Smooth muscle cell (in vitro differentiated cells): ENCODE data around the gene EIF2D. TPM values are rescaled to one million over a fixed set of nuclear protein-coding genes. Genes with fewer than 3 reads are reported as not detected.

Source experiments
- DNase-seq: peaks from one replicate; lab custom pipeline; 2025; ENCODE audit not compliant: unreplicated experiment; lab: John Stamatoyannopoulos, UW
- H2AFZ ChIP-seq: fragments of 200-600 bp; sonication (generic); 2 replicates; pipeline ENCODE4 v1.6.0; 2016; ENCODE audit warnings: antibody characterized with exemption, low read depth, mild to moderate bottlenecking
- H3F3A ChIP-seq: fragments of 200-600 bp; sonication (generic); 2 replicates; pipeline ENCODE4 v1.6.0; 2017; ENCODE audit warnings: antibody characterized with exemption, low read depth
- H3K27ac ChIP-seq: fragments of 200-600 bp; sonication (generic); 2 replicates; pipeline ENCODE4 v1.5.1; 2016; ENCODE audit warnings: low read depth, mild to moderate bottlenecking
- H3K27me3 ChIP-seq: fragments of 200-600 bp; sonication (generic); 2 replicates; pipeline ENCODE4 v1.6.1; 2016; ENCODE audit warnings: low read depth, mild to moderate bottlenecking
- H3K36me3 ChIP-seq: fragments of 200-600 bp; sonication (generic); 2 replicates; pipeline ENCODE4 v1.5.1; 2016; ENCODE audit warnings: low read depth
- H3K4me1 ChIP-seq: fragments of 200-600 bp; sonication (generic); 2 replicates; pipeline ENCODE4 v1.5.1; 2016; ENCODE audit warnings: low read depth
- H3K4me2 ChIP-seq: fragments of 200-600 bp; sonication (generic); 2 replicates; pipeline ENCODE4 v1.6.0; 2016; ENCODE audit warnings: mild to moderate bottlenecking
- H3K4me3 ChIP-seq: fragments of 200-600 bp; sonication (generic); 2 replicates; pipeline ENCODE4 v1.5.1; 2016; ENCODE audit warnings: mild to moderate bottlenecking
- H3K79me2 ChIP-seq: fragments of 200-600 bp; sonication (generic); 2 replicates; pipeline ENCODE4 v1.6.0; 2016; ENCODE audit warnings: low read depth, mild to moderate bottlenecking
- H3K9ac ChIP-seq: fragments of 200-600 bp; sonication (generic); 2 replicates; pipeline ENCODE4 v1.6.0; 2016; ENCODE audit warnings: low read depth
- H3K9me3 ChIP-seq: fragments of 200-600 bp; sonication (generic); replicated peaks from 2 replicates; pipeline ENCODE4 v1.5.1; 2016; ENCODE audit warnings: low read depth
- H4K20me1 ChIP-seq: fragments of 200-600 bp; sonication (generic); 2 replicates; pipeline ENCODE4 v1.6.0; 2016; ENCODE audit warnings: low read depth
- WGBS: methylation state at CpG from one replicate; pipeline ENCODE4 v1.1.7; 2016; ENCODE audit warnings: low lambda C conversion rate; 5-methylcytosine and 5-hydroxymethylcytosine counted together
- polyA plus RNA-seq: library from polyadenylated mRNA; unstranded; fragments of >200 nt; fragmentation: Nextera tagmentation; extraction: Ambion mirVana; gene quantifications from 2 replicates; pipeline ENCODE4 v1.2.1, GENCODE V29; 2016
- total RNA-seq: library from RNA; depleted of rRNA; stranded (reverse); fragments of >200 nt; gene quantifications from 2 replicates; pipeline ENCODE4 v1.2.3, GENCODE V29; 2014
- TF ChIP-seq, protein P1 (sequence below): fragments of 200-600 bp; sonication (generic); IDR thresholded peaks from 2 replicates; pipeline ENCODE4 v1.5.1; 2017; ENCODE audit warnings: borderline replicate concordance, mild to moderate bottlenecking, antibody characterized with exemption; ENCODE audit not compliant: insufficient read depth, poor library complexity, severe bottlenecking

EIF2D gene
- total and polyA plus RNA-seq, 2 experiments from 2014 or later = 22.8 to 28.9 TPM

DNA sequence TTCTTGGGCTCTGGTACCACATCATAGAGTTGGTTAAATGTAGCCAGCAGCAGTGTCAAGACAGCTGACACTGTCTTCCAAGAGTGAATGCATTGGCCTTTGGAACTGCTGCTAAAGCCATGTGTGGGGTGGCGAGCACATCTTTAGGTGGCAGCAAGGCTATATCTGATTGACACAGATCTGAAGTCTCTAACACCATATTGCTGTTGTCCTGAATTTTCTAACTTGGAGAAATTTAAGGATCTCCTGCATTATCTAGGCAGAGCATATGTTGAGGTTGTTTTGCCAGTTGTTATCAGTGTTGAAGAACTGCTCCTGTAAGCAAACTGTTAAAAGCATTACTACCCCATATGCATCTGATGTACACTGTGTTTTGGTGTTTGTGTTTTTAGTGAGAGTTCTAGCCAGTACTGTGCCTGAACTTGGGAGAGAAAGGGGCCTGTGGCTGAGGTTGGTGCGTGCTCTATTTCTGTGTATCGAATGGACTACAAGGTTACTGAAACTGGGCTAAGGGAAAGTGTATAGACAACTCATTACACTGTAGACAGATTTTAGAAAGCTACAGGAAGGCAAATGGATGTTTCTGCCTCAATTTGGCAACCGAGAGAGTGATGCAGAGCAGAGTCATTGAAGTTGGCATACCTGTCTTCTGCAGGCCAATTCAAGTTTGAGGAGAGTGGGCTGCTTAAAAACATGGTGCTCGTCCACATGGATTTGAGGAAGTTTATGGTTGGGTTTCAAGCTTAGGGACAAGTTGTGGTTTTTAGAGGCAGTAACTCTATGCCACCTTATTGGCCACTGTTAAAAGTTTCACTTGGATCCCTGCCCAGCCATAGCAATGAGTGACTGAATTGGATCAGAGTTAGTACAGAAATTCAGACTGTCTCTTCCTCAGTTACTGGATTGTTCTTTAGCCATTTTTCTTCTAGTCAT lies 40.0 kb upstream of the EIF2D start:
- Histone ChIP-seq H3K4me1 (no peaks in the 10 kb centered on the region), H4K20me1 (no peaks in the 10 kb centered on the region)

DNA sequence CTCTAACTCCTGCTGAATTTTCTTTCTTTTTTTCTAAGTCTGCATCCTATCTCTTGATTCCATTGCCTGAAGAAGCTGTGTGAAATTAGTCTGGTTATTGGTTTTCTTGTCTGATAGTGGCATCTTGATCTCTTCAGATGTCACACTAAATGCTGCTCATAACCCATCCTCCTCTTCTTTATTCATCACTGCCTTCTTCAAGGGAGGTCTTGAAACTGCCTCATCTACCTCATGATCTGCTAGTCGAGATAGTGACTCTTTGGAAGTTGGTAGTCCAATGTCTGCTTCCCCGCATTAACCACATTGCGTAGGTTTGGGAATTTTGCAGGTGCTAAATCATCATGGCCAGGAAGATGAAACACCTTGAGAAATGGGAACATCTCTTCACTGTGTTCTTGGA lies 38.7 kb upstream of the EIF2D start:
- H2AFZ ChIP-seq = no peak overlapping the region
- no peaks in the 10 kb centered on the region for H3F3A ChIP-seq
- H3K79me2 ChIP-seq = no peaks in the 10 kb centered on the region
- no peaks in the 10 kb centered on the region for H3K4me1 ChIP-seq
- DNase-seq = no peak
- H4K20me1 ChIP-seq = no peaks in the 10 kb centered on the region
- no peak overlapping the region for H3K4me3 ChIP-seq
- TF ChIP-seq, protein P1, sequence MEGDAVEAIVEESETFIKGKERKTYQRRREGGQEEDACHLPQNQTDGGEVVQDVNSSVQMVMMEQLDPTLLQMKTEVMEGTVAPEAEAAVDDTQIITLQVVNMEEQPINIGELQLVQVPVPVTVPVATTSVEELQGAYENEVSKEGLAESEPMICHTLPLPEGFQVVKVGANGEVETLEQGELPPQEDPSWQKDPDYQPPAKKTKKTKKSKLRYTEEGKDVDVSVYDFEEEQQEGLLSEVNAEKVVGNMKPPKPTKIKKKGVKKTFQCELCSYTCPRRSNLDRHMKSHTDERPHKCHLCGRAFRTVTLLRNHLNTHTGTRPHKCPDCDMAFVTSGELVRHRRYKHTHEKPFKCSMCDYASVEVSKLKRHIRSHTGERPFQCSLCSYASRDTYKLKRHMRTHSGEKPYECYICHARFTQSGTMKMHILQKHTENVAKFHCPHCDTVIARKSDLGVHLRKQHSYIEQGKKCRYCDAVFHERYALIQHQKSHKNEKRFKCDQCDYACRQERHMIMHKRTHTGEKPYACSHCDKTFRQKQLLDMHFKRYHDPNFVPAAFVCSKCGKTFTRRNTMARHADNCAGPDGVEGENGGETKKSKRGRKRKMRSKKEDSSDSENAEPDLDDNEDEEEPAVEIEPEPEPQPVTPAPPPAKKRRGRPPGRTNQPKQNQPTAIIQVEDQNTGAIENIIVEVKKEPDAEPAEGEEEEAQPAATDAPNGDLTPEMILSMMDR = no peak
- H3K36me3 ChIP-seq = peaks cover 9% of the 10 kb centered on the region
- no peaks in the 10 kb centered on the region for H3K27me3 ChIP-seq
- no peak overlapping the region for H3K9ac ChIP-seq
- H3K4me2 ChIP-seq = no peak overlapping the region
- no peaks in the 10 kb centered on the region for H3K9me3 ChIP-seq
- WGBS = 95% methylated on average over 3 of the region's 3 CpGs
- H3K27ac ChIP-seq = no peak overlapping the region

More for the DNA sequence above, 40.0 kb upstream of the EIF2D start:
- Histone ChIP-seq H3K4me2 (no peak overlapping the region), H3K9ac (no peak overlapping the region), H3K27ac (no peak overlapping the region), H3K9me3 (no peaks in the 10 kb centered on the region), H3F3A (no peaks in the 10 kb centered on the region), H3K4me3 (no peak overlapping the region), H3K27me3 (peaks cover 1% of the 10 kb centered on the region), H2AFZ (no peak overlapping the region), H3K79me2 (no peaks in the 10 kb centered on the region), H3K36me3 (peaks cover 9% of the 10 kb centered on the region)
- TF ChIP-seq, protein P1 = no peak
- WGBS = 98% methylated on average over 5 of the region's 5 CpGs
- DNase-seq = no peak

DNA sequence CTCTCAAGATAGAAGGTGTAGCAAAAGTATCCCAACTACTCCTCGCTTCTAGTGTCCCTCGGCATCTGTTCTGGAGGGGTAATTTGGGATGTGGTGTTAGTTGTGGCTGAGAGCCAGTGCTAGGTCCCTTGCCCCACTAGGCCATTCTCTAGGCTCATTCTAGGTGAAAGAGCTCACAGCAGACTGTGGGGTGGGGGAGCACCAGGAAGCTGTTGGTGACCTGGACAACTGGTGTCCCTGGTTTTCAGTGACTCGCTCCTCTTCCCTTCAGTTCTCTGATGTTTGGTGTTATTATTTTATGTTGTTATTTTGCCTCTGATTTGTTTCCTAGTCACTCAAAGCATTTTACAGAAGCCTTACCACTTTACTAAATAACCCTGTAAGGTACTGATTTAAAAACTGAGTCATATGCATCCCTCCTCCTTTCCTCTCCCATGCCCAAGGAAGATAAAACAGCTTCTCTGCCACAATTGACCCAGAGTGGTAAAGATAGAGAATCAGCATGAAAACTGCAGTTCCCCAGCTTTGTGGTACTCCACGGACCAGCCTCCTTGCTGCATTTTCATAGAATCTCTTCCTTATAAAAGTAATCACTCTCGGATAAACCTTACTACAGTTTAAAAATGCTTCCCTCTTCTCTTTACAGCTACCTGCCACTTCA lies 37.1 kb upstream of the EIF2D start:
- DNase-seq = no peak

More for the DNA sequence above, 37.1 kb upstream of the EIF2D start:
- TF ChIP-seq, protein P1 = no peak
- no peak overlapping the region for H3K4me2 ChIP-seq
- no peak overlapping the region for H3K27ac ChIP-seq
- H3K27me3 ChIP-seq = no peaks in the 10 kb centered on the region
- no peaks in the 10 kb centered on the region for H3K4me1 ChIP-seq
- 93% methylated on average over 5 of the region's 5 CpGs for WGBS
- no peaks in the 10 kb centered on the region for H4K20me1 ChIP-seq
- H3K9ac ChIP-seq = no peak overlapping the region
- no peak overlapping the region for H3K4me3 ChIP-seq
- no peaks in the 10 kb centered on the region for H3K9me3 ChIP-seq
- no peaks in the 10 kb centered on the region for H3K79me2 ChIP-seq
- no peak overlapping the region for H2AFZ ChIP-seq
- peaks cover 9% of the 10 kb centered on the region for H3K36me3 ChIP-seq
- H3F3A ChIP-seq = no peaks in the 10 kb centered on the region
